PFSK-1 (cell line): Measurements from ENCODE around the gene RNU2-63P.

ENCODE experiments used
- POLR2AphosphoS5 ChIP-seq: IDR thresholded peaks from 2 replicates; pipeline ENCODE4 v1.6.1; 2012; ENCODE audit warnings: low read depth, mild to moderate bottlenecking, control low read depth, low read length, moderate library complexity
- TF ChIP-seq, protein P1 (sequence below), 2 experiments: IDR thresholded peaks; 2 replicates each; pipeline versions ENCODE4 v1.6.1 to v1.8.0; 2011 to 2012; ENCODE audit warnings: low read depth in 2 of 2, low read length in 2 of 2, control low read depth in 1 of 2, inconsistent platforms in 1 of 2, mild to moderate bottlenecking in 1 of 2, moderate library complexity in 1 of 2; ENCODE audit not compliant: insufficient read depth in 1 of 2

DNA sequence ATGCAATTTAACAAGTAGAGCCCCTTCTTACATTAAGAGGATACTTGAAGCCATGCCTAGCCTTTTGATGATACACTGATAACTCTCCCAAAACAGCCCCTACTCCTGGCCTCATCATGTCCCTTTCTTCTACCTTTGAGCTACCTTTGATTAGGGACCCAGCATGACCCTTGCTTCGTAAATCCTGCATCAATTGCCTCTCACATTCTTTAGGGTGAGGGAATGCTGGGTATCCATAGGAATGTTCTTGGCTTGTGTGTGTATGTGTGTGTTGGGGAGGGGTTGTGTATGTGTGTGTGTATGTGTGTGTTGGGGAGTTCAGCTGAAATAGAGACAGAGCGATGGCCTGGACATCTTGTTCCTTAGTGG is 44.5 kb upstream of the RNU2-63P start:
- TF ChIP-seq, protein P1, sequence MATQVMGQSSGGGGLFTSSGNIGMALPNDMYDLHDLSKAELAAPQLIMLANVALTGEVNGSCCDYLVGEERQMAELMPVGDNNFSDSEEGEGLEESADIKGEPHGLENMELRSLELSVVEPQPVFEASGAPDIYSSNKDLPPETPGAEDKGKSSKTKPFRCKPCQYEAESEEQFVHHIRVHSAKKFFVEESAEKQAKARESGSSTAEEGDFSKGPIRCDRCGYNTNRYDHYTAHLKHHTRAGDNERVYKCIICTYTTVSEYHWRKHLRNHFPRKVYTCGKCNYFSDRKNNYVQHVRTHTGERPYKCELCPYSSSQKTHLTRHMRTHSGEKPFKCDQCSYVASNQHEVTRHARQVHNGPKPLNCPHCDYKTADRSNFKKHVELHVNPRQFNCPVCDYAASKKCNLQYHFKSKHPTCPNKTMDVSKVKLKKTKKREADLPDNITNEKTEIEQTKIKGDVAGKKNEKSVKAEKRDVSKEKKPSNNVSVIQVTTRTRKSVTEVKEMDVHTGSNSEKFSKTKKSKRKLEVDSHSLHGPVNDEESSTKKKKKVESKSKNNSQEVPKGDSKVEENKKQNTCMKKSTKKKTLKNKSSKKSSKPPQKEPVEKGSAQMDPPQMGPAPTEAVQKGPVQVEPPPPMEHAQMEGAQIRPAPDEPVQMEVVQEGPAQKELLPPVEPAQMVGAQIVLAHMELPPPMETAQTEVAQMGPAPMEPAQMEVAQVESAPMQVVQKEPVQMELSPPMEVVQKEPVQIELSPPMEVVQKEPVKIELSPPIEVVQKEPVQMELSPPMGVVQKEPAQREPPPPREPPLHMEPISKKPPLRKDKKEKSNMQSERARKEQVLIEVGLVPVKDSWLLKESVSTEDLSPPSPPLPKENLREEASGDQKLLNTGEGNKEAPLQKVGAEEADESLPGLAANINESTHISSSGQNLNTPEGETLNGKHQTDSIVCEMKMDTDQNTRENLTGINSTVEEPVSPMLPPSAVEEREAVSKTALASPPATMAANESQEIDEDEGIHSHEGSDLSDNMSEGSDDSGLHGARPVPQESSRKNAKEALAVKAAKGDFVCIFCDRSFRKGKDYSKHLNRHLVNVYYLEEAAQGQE (IDR thresholded peaks at IDR 0.05; ENCODE audit: insufficient read depth in 1 of 2, low read depth in 2 of 2, low read length in 2 of 2), result no peak
- TF ChIP-seq POLR2AphosphoS5, result no peak
